Activated T-helper 2 cell treated with anti-CD3 and anti-CD28 coated beads, Interferon-gamma antibody, Interleukin-2, Interleukin-4, amounts not matched to agents 10 μg/mL and 5 μg/mL and 100 μg/mL, durations not matched to agents 14 hours and 24 hours and 36 hours (primary cell): Measurements from ENCODE around the gene MAP4K2. TPM values are rescaled to one million over a fixed set of nuclear protein-coding genes. Genes with fewer than 3 reads are reported as not detected.
"Not testable (repeated sequence)": the region's sequence is repeated elsewhere in the genome, so short reads cannot be mapped to it uniquely, and the experiment has no call there.

Experiments used
- DNase-seq: peaks from one replicate; pipeline ENCODE4 v3.0.0; 2021; ENCODE audit warnings: low spot score
- H3K27ac Mint-ChIP-seq: one replicate; pipeline ENCODE4 v1.8.0; 2021; ENCODE audit warnings: mixed read lengths
- H3K27me3 Mint-ChIP-seq: one replicate; pipeline ENCODE4 v1.8.0; 2021; ENCODE audit warnings: low read depth, mixed read lengths
- H3K36me3 Mint-ChIP-seq: one replicate; pipeline ENCODE4 v1.8.0; 2021; ENCODE audit warnings: low read depth, mixed read lengths
- H3K4me1 Mint-ChIP-seq: one replicate; pipeline ENCODE4 v1.8.0; 2021; ENCODE audit warnings: low read depth, mixed read lengths
- H3K4me3 Mint-ChIP-seq: one replicate; pipeline ENCODE4 v1.8.0; 2021; ENCODE audit warnings: low read depth, mild to moderate bottlenecking, moderate library complexity, mixed read lengths
- H3K9me3 Mint-ChIP-seq: one replicate; pipeline ENCODE4 v1.8.0; 2021; ENCODE audit warnings: mixed read lengths
- intact Hi-C: fragments of 100-400 bp; cut with micrococcal nuclease; formaldehyde crosslinking; loops from one replicate; pipeline ENCODE4 v1.15.1; 2023
- total RNA-seq: library from RNA; stranded (reverse); gene quantifications from 2 replicates; pipeline ENCODE4 v1.2.3, GENCODE V29; 2022

MAP4K2 gene
- total RNA-seq, 1 donor from 2014 or later, result 72.1 TPM

GRCh38 chr11:64815433-64815832, 12.4 kb upstream of the MAP4K2 start:
- H3K27ac Mint-ChIP-seq, result not testable (repeated sequence)

GRCh38 chr11:64814712-64815187, 11.7 kb upstream of the MAP4K2 start:
- intact Hi-C loops, result no loop called here
- Mint-ChIP-seq H3K4me1 (peaks cover 7% of the 10 kb centered on the region), H3K9me3 (no peaks in the 10 kb centered on the region), H3K36me3 (peaks cover 3% of the 10 kb centered on the region), H3K27me3 (no peaks in the 10 kb centered on the region), H3K4me3 (no peak overlapping the region), H3K27ac (no peak overlapping the region)
- DNase-seq, result no peak

More at GRCh38 chr11:64815433-64815832, 12.4 kb upstream of the MAP4K2 start:
- H3K4me1 Mint-ChIP-seq, H3K36me3 Mint-ChIP-seq, H3K27me3 Mint-ChIP-seq, DNase-seq, H3K9me3 Mint-ChIP-seq, H3K4me3 Mint-ChIP-seq, intact Hi-C loops: not testable (repeated sequence)

GRCh38 chr11:64813826-64814225, 10.8 kb upstream of the MAP4K2 start:
- Mint-ChIP-seq H3K4me1 (peaks cover 13% of the 10 kb centered on the region), H3K36me3 (peaks cover 3% of the 10 kb centered on the region), H3K9me3 (no peaks in the 10 kb centered on the region), H3K27ac (no peak overlapping the region), H3K4me3 (no peak overlapping the region), H3K27me3 (no peaks in the 10 kb centered on the region)
- DNase-seq, result no peak
- intact Hi-C loops, result no loop called here

GRCh38 chr11:64810891-64811272, 7.9 kb upstream of the MAP4K2 start:
- Mint-ChIP-seq H3K4me1 (peaks cover 20% of the 10 kb centered on the region), H3K27ac (peak overlapping the region; percentile 94), H3K36me3 (peaks cover 20% of the 10 kb centered on the region), H3K27me3 (no peaks in the 10 kb centered on the region), H3K4me3 (peak overlapping the region; percentile 98), H3K9me3 (no peaks in the 10 kb centered on the region)
- intact Hi-C loops, result loop anchor here (2.0 kb wide), 1 partner anchor 48 kb away; no protein-coding TSS in a partner anchor
- no peak for DNase-seq

GRCh38 chr11:64810271-64810890, 7.4 kb upstream of the MAP4K2 start, which contains the start of gene MEN1:
TSS of gene MEN1 (minus strand) at chr11:64810551. CDS start at chr11:64810109, 442 bp downstream.
- DNase-seq, result peak; percentile 77
- H3K4me1 Mint-ChIP-seq, result peaks cover 22% of the 10 kb centered on the region

GRCh38 chr11:64809781-64810241, 6.8 kb upstream of the MAP4K2 start:
- no peaks in the 10 kb centered on the region for H3K9me3 Mint-ChIP-seq
- H3K4me1 Mint-ChIP-seq, result peaks cover 22% of the 10 kb centered on the region

More at GRCh38 chr11:64810271-64810890, 7.4 kb upstream of the MAP4K2 start, which contains the start of gene MEN1:
- intact Hi-C loops, result loop anchor here (2.0 kb wide), 1 partner anchor 48 kb away; no protein-coding TSS in a partner anchor
- peak within 1 kb of the TSS; percentile 98 for H3K4me3 Mint-ChIP-seq
- H3K27ac Mint-ChIP-seq, result peak within 1 kb of the TSS; percentile 94
- H3K9me3 Mint-ChIP-seq, result no peaks in the 10 kb centered on the region
- H3K36me3 Mint-ChIP-seq, result peaks cover 24% of the 10 kb centered on the region
- H3K27me3 Mint-ChIP-seq, result no peaks in the 10 kb centered on the region

GRCh38 chr11:64805481-64805880, 2.5 kb upstream of the MAP4K2 start:
- no peaks in the 10 kb centered on the region for H3K27me3 Mint-ChIP-seq
- no peak overlapping the region for H3K27ac Mint-ChIP-seq
- intact Hi-C loops, result no loop called here
- H3K9me3 Mint-ChIP-seq, result no peaks in the 10 kb centered on the region
- no peak overlapping the region for H3K4me3 Mint-ChIP-seq
- H3K4me1 Mint-ChIP-seq, result peaks cover 24% of the 10 kb centered on the region
- DNase-seq, result no peak
- H3K36me3 Mint-ChIP-seq, result peaks cover 33% of the 10 kb centered on the region

More at GRCh38 chr11:64809781-64810241, 6.8 kb upstream of the MAP4K2 start:
- no peak for DNase-seq
- intact Hi-C loops, result loop anchor here (2.0 kb wide), 1 partner anchor 49 kb away; no protein-coding TSS in a partner anchor
- peaks cover 26% of the 10 kb centered on the region for H3K36me3 Mint-ChIP-seq
- H3K4me3 Mint-ChIP-seq, result peak overlapping the region; percentile 98
- H3K27ac Mint-ChIP-seq, result peak overlapping the region; percentile 94
- H3K27me3 Mint-ChIP-seq, result no peaks in the 10 kb centered on the region

GRCh38 chr11:64804346-64805210, 1.6 kb upstream of the MAP4K2 start:
- Mint-ChIP-seq H3K36me3 (peaks cover 37% of the 10 kb centered on the region), H3K4me3 (peak overlapping the region; percentile 86), H3K27ac (no peak overlapping the region), H3K9me3 (no peaks in the 10 kb centered on the region), H3K27me3 (no peaks in the 10 kb centered on the region), H3K4me1 (peaks cover 21% of the 10 kb centered on the region)
- intact Hi-C loops, result no loop called here
- no peak for DNase-seq

- peaks cover 16% of the 10 kb centered on the region for H3K4me1 Mint-ChIP-seq
- peak overlapping the region; percentile 86 for H3K4me3 Mint-ChIP-seq
- DNase-seq, result no peak
- H3K27me3 Mint-ChIP-seq, result no peaks in the 10 kb centered on the region
- no peaks in the 10 kb centered on the region for H3K9me3 Mint-ChIP-seq
- H3K36me3 Mint-ChIP-seq, result peaks cover 41% of the 10 kb centered on the region
- peak overlapping the region; percentile 89 for H3K27ac Mint-ChIP-seq
- intact Hi-C loops, result loop anchor here (2.0 kb wide), 1 partner anchor 25 kb away; the partner anchor contains the start of gene SF1
Observed at GRCh38 chr11:64803846-64804345, 882 bp upstream of the MAP4K2 start.

GRCh38 chr11:64802370-64803157, 450 bp downstream of the MAP4K2 start:
- no peak for DNase-seq
- Mint-ChIP-seq H3K9me3 (no peaks in the 10 kb centered on the region), H3K27ac (peak overlapping the region; percentile 58), H3K36me3 (peaks cover 41% of the 10 kb centered on the region), H3K27me3 (no peaks in the 10 kb centered on the region), H3K4me3 (peak overlapping the region; percentile 82), H3K4me1 (peaks cover 14% of the 10 kb centered on the region)
- intact Hi-C loops, result loop anchor here (2.0 kb wide), 1 partner anchor 24 kb away; the partner anchor contains the start of gene SF1

- Mint-ChIP-seq H3K27ac (peak overlapping the region; percentile 68), H3K27me3 (no peaks in the 10 kb centered on the region), H3K9me3 (no peaks in the 10 kb centered on the region), H3K36me3 (peaks cover 34% of the 10 kb centered on the region), H3K4me1 (peaks cover 12% of the 10 kb centered on the region), H3K4me3 (peak overlapping the region; percentile 82)
- intact Hi-C loops, result loop anchor here (2.0 kb wide), 1 partner anchor 23 kb away; the partner anchor contains the start of gene SF1
- no peak for DNase-seq
Observed at GRCh38 chr11:64801561-64802369, 1.2 kb downstream of the MAP4K2 start.
